NCI-H1417 (cell line): ENCODE results near the gene ADPRS.
A peak's percentile ranks its signal among the peaks of the same experiment; 100 is the strongest.

ENCODE experiments used
- DNase-seq, 3 experiments: peaks; one replicate each; lab custom pipeline; 2025; lab: John Stamatoyannopoulos, UW

Gene ADPRS

DNA sequence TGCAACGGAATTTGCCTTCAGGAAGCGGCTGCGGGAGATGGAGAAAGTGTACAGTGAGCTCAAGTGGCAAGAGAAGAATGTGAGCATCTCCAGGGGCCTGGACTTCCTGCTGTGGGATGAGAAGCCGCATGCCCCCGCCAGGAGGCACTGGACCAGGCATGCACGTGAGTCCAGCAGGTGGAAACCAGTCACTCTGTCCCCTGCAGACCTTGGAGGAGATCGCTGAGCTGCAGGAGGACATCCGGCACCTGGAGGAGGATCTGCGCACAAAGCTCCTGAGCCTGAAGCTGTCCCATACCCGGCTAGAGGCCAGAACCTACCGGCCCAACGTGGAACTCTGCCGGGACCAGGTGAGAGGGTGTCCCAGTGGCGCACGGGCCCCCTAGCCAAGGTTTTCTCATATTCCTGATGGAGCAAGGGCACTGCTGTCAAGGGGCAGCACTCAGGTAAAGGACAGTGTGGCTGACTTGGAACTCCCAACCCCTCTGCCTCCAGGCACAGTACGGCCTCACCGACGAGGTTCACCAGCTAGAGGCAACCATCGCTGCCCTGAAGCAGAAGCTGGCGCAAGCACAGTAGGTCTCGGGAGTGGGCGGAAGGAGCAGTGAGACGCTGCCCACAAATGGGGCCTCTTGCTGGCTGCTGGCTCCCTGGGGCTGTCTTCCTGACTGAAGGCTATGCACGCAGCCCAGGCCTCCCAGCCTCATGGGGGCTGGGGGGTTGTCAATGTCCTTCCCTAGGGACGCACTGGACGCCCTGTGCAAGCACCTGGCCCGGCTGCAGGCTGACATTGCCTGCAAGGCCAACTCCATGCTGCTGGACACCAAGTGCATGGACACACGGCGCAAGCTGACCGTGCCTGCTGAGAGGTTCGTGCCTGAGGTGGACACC lies 1.2 kb upstream of the ADPRS start:
- DNase-seq = no peak

DNA sequence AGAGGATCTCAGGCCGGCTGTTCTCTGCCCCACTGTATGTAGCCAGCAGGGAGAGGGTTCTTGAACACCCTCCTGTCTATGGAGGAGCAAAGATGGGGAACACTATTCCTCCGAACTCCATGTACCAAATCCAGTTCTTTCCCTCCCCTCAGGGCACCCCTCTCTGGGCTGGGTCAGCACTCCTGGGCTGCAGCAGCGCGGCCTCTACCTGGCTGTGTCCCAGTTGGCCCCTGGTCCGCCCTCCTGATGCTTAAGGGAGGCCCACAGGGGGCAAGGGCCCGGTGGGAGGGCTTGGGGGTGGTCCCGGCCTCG lies 471 bp upstream of the ADPRS start:
- DNase-seq = no peak

DNA sequence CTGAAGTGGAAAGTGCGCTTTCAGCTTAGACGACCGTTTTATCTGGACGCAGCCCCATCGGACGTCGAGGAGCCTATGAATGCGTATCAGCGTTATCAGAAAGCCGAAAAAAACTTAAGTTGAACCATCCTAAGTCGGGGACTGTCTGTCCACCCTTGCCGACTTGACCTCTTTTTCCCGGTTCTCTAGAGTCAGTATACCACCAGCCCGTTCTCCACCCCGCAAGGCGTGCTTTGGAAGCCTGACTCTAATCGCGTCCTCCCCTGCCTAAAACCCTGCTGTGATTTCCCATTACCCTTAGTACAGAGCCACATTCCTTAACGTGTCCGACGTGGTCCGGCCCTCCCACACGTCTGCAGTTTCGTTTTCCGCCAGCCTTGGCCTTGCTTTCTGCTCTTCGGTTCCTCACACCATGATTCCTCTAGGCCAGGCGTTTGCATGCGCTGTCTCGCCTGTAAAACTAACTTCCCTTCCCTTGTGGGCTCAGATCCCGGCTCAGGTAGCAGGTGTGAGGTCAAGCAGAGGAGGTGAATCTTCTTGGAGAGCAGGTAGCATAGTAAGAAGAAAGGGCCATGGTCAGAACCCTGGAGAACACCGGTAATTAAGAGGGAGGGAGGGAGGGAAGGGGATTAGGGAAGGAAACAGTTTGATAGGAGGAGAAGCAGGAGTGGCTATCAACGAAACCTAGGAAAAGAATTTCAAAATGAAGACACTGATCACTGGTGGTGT lies 865 bp downstream of the ADPRS start:
- DNase-seq = no peak

DNA sequence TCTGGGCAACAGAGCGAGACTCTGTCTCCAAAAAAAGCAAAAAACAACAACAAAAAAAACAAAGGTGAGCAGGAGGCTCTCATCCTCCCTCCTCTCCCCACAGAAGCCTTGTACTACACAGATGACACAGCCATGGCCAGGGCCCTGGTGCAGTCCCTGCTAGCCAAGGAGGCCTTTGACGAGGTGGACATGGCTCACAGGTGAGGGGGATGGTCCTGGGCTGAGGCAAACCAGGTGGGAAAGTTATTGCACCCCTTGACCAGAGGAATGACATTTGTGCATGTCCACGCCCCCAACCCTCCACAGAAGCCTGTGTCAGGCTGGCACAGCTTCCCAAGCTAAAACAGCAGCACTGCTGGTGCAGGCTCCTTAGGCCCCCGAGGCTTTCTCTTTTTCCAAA lies 2.4 kb downstream of the ADPRS start:
- DNase-seq = no peak

DNA sequence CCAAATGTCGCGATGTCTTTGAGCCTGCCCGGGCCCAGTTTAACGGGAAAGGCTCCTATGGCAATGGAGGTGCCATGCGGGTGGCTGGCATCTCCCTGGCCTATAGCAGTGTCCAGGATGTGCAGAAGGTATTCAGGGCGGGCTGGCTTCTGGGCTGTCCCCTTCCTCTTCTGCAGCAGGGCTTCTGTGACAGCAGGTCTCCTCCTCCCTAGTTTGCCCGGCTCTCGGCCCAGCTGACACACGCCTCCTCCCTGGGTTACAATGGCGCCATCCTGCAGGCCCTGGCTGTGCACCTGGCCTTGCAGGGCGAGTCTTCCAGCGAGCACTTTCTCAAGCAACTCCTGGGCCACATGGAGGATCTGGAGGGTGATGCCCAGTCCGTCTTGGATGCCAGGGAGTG lies 3.0 kb downstream of the ADPRS start:
- DNase-seq = no peak

DNA sequence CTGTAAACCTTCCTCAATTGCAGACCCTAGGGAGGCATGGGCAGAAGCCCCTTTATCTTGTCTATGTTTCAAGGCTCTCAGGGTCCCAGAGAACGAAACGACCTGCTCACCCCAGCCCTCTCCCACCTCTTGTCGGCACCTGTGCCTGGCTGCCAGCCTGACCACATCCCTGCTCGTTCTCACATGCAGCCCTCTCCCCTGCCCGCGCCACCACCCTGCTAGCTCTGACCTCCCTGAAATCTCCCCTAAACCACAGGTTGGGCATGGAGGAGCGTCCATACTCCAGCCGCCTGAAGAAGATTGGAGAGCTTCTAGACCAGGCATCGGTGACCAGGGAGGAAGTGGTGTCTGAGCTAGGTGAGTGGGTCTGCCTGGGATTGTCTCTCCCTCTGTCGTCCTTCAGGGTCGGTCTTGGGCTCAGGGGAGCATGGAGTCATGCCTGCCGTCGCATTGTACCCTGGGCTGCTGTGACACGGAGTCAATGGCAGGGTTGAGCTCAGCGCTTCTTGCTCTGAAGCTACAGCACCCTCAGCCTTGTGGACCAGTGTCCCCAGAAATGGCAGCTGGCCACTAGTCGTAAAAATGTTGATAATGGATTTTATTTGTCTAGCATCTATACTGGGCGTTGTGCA lies 3.6 kb downstream of the ADPRS start:
- DNase-seq = no peak

DNA sequence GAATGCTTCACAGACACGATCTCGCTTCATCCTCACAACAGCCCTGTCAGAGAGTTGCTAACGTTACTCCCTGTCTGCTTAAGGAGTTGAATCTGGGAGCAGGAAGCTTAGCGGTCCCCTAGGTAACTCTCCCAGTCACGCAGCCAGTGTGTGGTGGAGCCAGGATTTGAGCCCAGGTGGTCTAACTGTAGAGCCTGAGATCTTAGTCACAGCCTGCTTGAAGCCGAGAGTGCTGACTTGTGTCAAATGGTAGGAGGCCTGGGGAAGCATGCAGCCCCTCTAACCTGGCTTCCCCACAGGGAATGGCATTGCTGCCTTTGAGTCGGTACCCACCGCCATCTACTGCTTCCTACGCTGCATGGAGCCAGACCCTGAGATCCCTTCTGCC lies 4.1 kb downstream of the ADPRS start:
- no peak for DNase-seq

DNA sequence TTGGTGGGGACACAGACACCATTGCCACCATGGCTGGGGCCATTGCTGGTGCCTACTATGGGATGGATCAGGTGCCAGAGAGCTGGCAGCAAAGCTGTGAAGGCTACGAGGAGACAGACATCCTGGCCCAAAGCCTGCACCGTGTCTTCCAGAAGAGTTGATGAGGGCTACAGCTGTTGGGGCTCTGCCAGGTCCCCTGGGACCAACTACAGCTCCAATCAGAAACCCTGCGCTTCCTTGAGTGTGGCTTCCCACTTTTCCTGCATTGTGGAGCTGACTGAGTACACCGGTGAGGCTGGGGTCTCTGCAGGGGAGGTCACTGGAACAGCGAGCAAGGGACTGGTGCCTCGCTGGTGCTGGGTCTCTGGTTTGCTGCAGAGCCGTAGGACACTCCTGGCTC lies 4.5 kb downstream of the ADPRS start:
- DNase-seq = no peak

DNA sequence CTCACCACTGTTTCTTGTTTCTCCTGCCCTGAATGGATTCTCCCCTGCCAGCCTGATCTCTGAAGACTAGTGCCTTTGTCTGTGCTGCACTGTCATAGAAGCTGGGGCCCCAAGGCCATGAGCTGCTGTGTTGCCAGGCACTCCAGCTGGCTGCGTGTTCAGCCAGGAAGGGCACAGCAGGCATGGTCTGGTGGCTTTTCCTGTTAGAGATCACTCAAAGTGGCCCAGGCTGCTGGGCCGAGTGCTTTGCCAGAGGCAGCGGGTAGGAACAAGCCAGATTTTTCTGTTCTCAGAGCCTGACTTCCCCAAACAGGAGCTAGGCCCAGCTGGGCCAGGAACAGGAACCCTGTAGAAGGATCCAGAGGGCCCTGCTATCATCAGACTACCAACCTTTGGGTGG lies 5.2 kb downstream of the ADPRS start:
- no peak for DNase-seq

DNA sequence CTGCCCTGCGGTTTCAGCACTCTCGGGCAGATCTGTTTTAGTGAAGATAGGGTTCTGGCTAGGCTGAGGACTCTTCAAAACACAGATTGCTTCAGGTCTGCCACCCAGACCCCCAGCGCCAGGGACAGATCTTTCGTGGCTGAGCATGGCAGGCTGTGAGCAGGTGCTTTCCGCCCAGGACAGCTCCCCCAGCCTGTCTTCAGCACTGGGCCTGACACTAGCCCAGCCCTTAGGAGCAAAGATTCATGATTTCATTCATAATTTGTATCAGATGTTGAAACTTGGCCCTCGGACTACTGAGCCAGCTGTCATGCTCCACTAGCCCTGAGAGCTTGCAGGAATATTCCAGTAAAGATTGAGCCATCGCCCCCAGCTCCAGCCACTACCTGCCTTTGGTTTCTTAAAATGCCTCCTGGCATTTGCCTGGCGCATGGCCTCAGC lies 5.9 kb downstream of the ADPRS start:
- no peak for DNase-seq

DNA sequence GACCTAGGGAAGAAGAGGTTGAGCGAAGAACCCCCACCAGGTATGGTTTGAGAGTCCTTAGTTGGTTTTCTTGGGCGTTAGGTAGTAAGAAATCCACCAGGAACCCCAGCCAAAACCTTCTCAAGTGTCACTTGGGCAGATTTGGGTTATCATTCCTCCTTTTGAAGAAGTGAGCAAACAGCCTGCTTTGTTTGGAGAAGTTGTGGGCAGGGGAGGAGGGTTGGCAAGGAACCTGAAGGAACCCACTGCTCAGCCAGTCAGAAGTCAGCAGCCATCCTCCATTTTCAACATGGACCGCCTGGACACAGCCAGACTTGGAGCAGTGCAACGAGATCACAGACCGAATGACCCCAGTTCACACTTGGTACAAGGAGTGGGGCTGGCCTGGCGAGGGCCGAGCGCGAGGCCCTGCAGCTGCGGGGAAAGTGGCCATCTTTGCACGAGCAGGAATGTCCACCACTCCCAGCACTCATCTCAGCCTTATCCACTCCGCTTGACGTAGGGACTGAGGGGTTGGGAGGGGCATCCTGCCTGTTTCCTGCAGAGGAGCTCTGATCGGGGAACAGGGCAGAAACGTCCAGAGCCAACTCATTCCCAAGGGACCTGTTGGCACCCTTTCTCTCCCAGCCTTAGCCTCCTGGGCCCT lies 7.2 kb downstream of the ADPRS start:
- DNase-seq = no peak

DNA sequence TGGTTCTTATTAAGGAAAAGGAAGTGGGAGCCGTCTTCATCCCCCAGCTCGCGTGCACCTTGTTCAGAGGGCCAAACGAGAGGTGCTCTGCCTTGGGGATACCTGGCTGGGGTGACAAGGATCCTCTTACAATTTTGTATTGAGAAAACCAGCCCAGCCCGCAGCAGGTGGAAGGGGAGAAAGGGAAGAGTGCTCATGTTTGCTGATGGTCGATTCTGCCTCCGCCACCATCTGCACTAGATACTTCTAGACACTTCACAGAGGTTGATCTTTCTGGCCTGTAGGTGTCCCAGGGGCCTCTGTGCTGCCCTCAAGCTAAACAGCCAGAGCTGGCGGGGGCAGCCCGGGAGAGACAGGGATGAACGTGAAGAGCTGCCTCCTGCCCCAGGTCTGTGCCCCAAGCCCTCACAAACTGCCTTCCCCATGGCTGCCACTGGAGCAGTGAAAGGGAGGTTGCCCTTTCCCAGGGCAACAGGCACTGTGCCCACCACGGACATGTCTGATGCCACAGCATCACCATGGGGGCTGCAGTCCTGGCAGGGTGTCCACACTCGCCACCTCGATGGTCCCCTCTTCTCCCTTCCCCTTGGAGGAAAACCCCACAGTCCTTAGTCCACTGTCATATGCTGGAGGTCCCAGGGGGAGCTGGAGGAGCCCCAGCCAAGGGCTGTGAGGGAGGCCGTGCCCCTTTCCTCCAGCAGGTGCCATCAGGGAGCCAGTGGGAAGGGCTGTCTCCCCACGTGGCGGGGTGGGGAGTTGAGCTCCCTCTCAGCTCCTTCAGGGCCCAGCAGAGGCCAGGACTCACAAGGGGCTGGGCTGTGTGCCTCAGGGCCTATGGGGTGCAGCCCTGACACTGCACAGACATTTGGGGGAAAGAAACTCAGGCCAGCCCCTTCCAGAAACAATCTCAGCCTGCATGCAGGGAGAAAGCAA lies 8.1 kb downstream of the ADPRS start:
- DNase-seq = peak in 2 of 3 experiments; percentile 20 to 37

DNA sequence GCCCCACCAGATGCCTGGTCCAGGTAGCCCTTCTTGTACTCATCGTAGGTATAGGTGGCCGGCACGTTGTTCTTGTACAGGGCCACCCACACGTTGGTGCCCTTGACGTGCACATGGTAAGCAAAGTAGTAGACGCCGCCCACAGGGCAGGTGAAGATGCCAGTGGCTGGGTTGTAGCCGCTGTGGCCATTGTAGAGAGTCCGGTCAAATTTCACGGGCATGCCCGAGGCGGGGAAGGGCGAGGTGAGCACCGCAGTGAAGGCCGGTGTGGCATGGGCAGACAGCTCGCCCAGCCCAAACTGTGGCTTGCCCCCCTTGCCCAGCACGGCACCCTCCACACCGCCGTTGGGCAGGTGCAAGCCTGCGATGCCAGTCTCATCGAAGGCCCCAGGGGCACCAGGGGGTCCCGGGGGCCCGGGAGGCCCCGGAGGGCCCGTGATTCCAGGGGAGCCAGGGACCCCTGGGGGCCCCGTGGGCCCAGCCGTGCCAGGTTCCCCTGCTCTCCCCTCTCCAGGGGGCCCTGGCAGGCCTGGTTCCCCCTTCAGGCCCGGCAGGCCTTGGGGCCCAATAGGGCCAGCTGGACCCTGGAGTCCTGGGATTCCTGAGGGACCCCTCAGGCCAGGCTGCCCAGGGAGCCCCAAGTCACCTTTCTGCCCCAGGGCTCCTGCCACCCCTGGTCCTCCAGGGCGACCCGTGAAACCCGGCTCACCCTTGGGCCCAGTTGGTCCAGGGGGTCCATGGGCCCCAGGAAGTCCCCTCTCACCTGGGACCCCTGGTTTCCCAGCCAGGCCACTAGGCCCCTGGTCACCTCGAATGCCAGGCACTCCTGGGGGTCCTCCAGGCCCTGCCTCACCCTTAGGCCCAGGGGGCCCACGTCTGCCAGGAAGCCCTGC lies 9.2 kb downstream of the ADPRS start:
- no peak for DNase-seq

DNA sequence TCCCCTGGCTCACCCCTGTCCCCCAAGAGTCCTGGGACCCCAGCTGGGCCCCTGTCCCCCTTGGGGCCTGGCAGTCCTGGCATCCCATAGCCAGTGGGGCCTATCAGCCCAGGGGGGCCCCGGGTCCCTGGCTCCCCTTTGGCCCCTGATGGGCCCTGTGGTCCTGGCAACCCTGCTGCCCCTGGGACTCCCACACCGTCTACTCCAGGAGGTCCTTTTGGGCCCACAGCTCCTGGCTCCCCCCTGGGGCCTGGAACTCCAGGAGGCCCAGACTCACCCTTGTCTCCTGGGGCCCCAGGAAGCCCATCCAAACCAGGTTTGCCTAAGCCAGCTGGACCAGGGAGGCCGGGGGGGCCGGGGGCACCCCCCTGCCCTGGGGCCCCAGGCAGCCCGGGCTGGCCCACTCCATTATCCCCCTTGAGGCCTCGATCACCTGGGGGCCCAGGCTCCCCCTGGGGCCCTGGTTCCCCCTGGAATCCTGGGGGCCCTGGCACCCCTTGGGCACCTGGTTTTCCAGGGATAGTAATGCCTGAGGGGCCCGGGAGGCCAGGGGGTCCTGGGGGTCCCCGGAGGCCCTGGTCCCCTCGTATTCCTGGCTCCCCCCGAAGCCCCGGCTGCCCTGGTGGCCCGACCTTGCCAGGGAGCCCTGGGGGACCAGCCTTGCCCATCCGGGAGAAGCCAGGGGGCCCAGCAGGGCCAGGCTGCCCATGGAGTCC lies 10.1 kb downstream of the ADPRS start:
- no peak for DNase-seq

DNA sequence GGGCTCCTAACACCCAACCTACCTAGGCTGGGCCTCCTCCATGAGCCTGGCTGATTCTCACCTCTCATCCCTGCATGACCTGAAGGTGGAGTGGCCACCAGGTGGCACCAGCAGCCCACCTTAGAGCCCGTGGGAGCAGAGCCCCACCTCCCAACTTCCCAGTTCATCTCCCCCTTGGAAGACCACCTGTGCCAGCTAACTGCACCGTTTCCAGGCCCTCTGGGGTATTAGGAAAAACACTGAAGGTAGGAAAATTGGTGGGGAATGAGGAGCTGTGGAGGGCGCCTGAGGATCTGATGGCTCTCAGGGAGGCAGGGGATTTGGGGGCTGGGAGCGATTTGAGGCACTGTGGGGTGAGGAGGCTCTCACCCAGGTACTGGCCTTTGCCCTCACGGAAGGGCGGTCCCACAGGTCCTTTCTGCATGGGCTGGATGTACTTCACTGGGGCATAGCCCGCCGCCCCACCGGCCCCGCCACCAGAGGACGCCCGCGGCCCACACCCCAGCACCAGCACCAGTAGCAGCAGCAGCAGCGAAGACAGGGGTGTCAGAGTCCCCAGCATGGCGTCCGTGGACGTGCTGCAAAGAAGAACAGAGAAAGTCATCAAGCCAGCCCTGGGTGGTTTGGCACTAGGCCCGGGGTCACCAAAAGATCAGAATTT lies 11.1 kb downstream of the ADPRS start:
- peak; percentile 55 to 77 (median 66) for DNase-seq

DNA sequence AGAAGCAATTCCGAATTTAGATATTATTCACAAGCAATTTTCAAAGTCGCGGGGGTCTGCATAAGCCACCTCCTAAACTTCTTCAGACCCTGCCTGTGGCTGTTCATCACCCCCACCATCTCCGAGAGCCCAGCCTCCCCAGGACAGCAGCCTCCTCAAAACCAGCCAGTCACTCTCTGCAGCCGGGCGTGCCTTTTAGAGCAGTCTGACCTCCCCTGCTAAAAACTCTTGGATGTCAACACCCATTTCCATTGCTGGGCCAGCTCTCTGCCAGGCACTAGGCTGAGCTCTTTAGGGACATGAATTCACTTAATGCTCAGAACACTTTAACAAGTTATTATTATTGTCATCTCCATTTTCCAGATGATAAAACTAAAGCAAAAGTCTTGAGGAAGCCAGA lies 11.7 kb downstream of the ADPRS start:
- no peak for DNase-seq

DNA sequence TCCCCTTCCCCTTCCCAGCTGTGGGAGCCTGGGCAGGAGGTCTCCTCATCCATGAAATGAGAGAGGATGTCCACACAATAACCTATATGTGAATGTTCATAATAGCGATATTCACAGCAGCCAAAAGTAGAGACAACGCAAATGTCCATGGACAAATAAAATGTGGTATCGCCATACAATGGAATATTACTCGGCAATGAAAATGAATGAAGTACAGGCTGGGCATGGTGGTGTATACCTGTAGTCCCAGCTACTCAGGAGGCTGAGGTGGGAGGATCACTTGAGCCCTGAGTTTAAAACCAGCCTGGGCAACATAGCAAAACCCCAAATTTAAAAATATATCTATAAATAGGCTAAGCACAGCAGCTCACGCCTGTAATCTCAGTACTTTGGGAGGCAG lies 12.9 kb downstream of the ADPRS start:
- no peak for DNase-seq

DNA sequence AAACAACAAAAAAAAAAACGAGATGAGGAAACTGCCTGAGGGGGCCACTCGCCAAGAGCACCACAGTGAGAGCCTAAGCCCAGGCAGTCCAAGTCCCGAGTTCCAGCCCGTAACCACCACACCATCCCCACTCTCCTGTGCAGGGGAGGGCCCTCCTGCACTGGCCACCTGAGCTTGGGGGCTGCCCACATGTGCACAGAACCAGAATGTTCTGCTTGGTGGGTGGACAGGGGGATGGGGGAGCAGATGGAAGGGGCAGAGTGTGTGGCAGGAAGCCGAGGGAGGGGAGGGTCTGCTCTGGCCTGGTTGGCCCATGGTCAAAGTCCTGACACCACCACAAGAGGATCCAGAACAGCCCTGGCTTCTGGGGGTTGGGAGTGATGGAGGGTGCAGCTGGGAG lies 17.6 kb downstream of the ADPRS start:
- no peak for DNase-seq

DNA sequence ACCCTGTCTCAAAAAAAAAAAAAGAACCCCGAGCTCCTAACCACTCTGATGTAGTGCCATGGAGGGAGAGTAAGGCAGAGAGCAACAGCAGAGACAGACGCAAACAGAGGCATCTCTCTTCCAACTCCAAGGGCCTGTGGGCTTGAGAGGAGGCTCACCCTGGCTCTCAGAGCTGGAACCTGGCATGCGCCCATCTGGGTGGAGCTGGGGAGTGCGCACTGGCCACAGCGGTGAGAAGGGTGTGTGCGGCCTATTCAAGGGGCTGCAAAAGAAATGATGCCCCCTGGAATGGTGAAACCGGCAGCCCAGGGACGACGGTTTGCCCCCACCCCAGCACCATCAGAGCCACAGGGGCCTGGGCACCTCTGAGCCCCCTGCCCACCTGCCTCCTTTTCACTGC lies 18.7 kb downstream of the ADPRS start:
- DNase-seq = no peak
